ENCODE data around the gene EXOC8. TPM values are rescaled to one million over a fixed set of nuclear protein-coding genes. Genes with fewer than 3 reads are reported as not detected.

The EXOC8 gene, protein sequence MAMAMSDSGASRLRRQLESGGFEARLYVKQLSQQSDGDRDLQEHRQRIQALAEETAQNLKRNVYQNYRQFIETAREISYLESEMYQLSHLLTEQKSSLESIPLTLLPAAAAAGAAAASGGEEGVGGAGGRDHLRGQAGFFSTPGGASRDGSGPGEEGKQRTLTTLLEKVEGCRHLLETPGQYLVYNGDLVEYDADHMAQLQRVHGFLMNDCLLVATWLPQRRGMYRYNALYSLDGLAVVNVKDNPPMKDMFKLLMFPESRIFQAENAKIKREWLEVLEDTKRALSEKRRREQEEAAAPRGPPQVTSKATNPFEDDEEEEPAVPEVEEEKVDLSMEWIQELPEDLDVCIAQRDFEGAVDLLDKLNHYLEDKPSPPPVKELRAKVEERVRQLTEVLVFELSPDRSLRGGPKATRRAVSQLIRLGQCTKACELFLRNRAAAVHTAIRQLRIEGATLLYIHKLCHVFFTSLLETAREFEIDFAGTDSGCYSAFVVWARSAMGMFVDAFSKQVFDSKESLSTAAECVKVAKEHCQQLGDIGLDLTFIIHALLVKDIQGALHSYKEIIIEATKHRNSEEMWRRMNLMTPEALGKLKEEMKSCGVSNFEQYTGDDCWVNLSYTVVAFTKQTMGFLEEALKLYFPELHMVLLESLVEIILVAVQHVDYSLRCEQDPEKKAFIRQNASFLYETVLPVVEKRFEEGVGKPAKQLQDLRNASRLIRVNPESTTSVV
- total RNA-seq (2021; fragmentation: NEBNext Ultra II Directional; extraction: Animal tissue kit (Norgen Biotek cat#: 25700)): 10 to 100 TPM; 12.3 to 14.8 (median 14.2) TPM
- long read RNA-seq, full-length matches to known transcripts: 3 of 3 reads
- long read RNA-seq, partial matches to known transcripts: 0 of 3 reads
- long read RNA-seq, other reads (novel, unspliced or antisense): 0 of 3 reads

GRCh38 chr1:231337472-231338269 is at the start of gene EXOC8:
Gene EXOC8, minus strand, starts transcription at chr1:231337852. Its CDS starts 107 bp downstream, at chr1:231337745.
- Mint-ChIP-seq H3K4me3 (peak within 1 kb of the TSS; percentile 100), H3K36me3 (ENCODE audit: low read depth) (peaks cover 53% of the 10 kb centered on the region), H3K9me3 (no peaks in the 10 kb centered on the region), H3K4me1 (ENCODE audit: low read depth) (peaks cover 61% of the 10 kb centered on the region), H3K27me3 (ENCODE audit: insufficient read depth) (peaks cover 5% of the 10 kb centered on the region), H3K27ac (peak within 1 kb of the TSS; percentile 99)
- peak; percentile 95 for DNase-seq
- TF ChIP-seq CTCF (IDR thresholded peaks at IDR 0.05): peak; percentile 39; the same call in 1 of the 2 replicates

GRCh38 chr1:231386466-231386865 is 48.8 kb upstream of the EXOC8 start:
- Mint-ChIP-seq H3K4me1 (ENCODE audit: low read depth) (peaks cover 43% of the 10 kb centered on the region), H3K27ac (no peak overlapping the region), H3K27me3 (ENCODE audit: insufficient read depth) (peaks cover 1% of the 10 kb centered on the region; the same call in 1 of the 2 replicates), H3K9me3 (no peaks in the 10 kb centered on the region), H3K4me3 (no peak overlapping the region), H3K36me3 (ENCODE audit: low read depth) (0 out of 2 replicates have a peak, but pooled peaks cover 5% of the 10 kb centered on the region)
- TF ChIP-seq CTCF (IDR thresholded peaks at IDR 0.05): no peak
- DNase-seq: no peak

GRCh38 chr1:231385416-231385748 is 47.7 kb upstream of the EXOC8 start:
- Mint-ChIP-seq H3K27me3 (ENCODE audit: insufficient read depth) (peaks cover 1% of the 10 kb centered on the region; the same call in 1 of the 2 replicates), H3K4me3 (no peak overlapping the region), H3K4me1 (ENCODE audit: low read depth) (peaks cover 33% of the 10 kb centered on the region), H3K27ac (no peak overlapping the region), H3K36me3 (ENCODE audit: low read depth) (0 out of 2 replicates have a peak, but pooled peaks cover 5% of the 10 kb centered on the region), H3K9me3 (no peaks in the 10 kb centered on the region)
- no peak for DNase-seq
- TF ChIP-seq CTCF (IDR thresholded peaks at IDR 0.05): no peak

DNA sequence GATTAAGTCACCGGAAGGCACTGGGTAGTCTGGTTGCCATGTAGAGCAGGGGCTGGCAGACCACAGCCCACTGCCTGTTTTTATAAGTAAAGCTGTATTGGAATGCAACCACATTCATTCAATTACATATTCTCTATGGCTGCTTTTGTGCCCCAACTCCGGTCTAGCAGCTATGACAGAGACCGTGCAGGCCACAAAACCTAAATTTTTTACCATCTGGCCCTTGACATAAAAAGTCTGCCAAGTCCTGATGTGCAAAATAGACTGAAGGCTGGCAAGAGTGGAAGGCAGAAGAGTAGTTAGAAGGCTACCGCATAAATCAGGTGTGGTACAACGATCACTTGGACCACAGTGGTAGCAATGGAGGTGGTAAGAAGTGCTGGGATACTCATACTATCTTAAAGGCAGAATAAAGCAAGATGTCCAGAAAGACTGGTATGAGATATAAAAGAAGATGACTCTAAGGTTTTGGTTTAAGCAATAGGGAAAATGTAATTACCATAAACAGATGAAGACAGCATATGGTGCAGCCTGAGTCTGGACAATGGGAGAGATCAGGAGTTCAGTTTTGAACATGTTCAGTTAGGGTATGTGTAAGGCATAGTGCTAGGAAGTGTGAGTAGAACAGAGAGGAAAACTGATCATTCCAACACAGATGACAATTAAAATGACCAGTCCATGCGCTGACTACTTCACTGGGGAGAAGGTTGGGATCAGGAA is 47.2 kb upstream of the EXOC8 start:
- Mint-ChIP-seq H3K36me3 (ENCODE audit: low read depth) (0 out of 2 replicates have a peak, but pooled peaks cover 5% of the 10 kb centered on the region), H3K9me3 (no peaks in the 10 kb centered on the region), H3K4me1 (ENCODE audit: low read depth) (peaks cover 28% of the 10 kb centered on the region), H3K27me3 (ENCODE audit: insufficient read depth) (peaks cover 1% of the 10 kb centered on the region; the same call in 1 of the 2 replicates), H3K4me3 (no peak overlapping the region), H3K27ac (no peak overlapping the region)
- DNase-seq: no peak
- no peak for TF ChIP-seq CTCF (IDR thresholded peaks at IDR 0.05)
